Activated CD8-positive, alpha-beta memory T cell treated with anti-CD3 and anti-CD28 coated beads, Interleukin-2, amount 10 ng/mL, durations not matched to agents 7 days and 5 days (primary cell): Measurements from ENCODE around the gene MPI. TPM values are rescaled to one million over a fixed set of nuclear protein-coding genes. Genes with fewer than 3 reads are reported as not detected.

Source experiments
- ATAC-seq: fragments of 150-1000 bp; cut with Tn5 transposase; one replicate; pipeline ENCODE4 v1.10.0; 2021; ENCODE audit warnings: moderate library complexity
- CTCF ChIA-PET: fragments of 350-600 bp; sonication (Branson Sonifier 250); formaldehyde crosslinking; loops from one replicate; lab custom pipeline; 2021; ENCODE audit warnings: antibody characterized with exemption; lab: Charles Lee
- DNase-seq: peaks from one replicate; pipeline ENCODE4 v3.0.0-alpha.2; 2020
- H3K27ac Mint-ChIP-seq: one replicate; pipeline ENCODE4 v1.8.0; 2021; ENCODE audit warnings: mild to moderate bottlenecking, mixed read lengths
- H3K27me3 Mint-ChIP-seq: one replicate; pipeline ENCODE4 v1.8.0; 2021; ENCODE audit warnings: mixed read lengths
- H3K36me3 Mint-ChIP-seq: one replicate; pipeline ENCODE4 v1.8.0; 2021; ENCODE audit warnings: mild to moderate bottlenecking, mixed read lengths
- H3K4me1 Mint-ChIP-seq: one replicate; pipeline ENCODE4 v1.8.0; 2021; ENCODE audit warnings: mixed read lengths
- H3K4me3 Mint-ChIP-seq: one replicate; pipeline ENCODE4 v1.8.0; 2021; ENCODE audit warnings: mild to moderate bottlenecking, moderate library complexity, mixed read lengths
- H3K9me3 Mint-ChIP-seq: one replicate; pipeline ENCODE4 v1.8.0; 2022; ENCODE audit warnings: low read depth, mixed read lengths
- total RNA-seq, 2 experiments: library from RNA; stranded (reverse); gene quantifications; one replicate each; pipeline ENCODE4 v1.2.3, GENCODE V29; 2021

The MPI gene
- 10 to 100 TPM; 52.8 to 59.0 TPM for total RNA-seq

- peak; percentile 93 for DNase-seq
- Mint-ChIP-seq H3K4me3 (peak within 1 kb of the TSS; percentile 93), H3K27me3 (no peaks in the 10 kb centered on the region), H3K27ac (peak within 1 kb of the TSS; percentile 93), H3K9me3 (no peaks in the 10 kb centered on the region), H3K4me1 (peaks cover 47% of the 10 kb centered on the region), H3K36me3 (peaks cover 27% of the 10 kb centered on the region)
- peak; percentile 96 for ATAC-seq
- CTCF ChIA-PET: interaction anchor here (0.9 to 6.1 kb wide), 6 partner anchors 10 to 107 kb away, joined by 3 to 43 read pairs (median 4); no protein-coding TSS in a partner anchor
Measured at GRCh38 chr15:74889883-74890664, at the start of gene MPI. MPI (plus strand) TSS chr15:74890042; CDS start chr15:74890074, 32 bp downstream.

DNA sequence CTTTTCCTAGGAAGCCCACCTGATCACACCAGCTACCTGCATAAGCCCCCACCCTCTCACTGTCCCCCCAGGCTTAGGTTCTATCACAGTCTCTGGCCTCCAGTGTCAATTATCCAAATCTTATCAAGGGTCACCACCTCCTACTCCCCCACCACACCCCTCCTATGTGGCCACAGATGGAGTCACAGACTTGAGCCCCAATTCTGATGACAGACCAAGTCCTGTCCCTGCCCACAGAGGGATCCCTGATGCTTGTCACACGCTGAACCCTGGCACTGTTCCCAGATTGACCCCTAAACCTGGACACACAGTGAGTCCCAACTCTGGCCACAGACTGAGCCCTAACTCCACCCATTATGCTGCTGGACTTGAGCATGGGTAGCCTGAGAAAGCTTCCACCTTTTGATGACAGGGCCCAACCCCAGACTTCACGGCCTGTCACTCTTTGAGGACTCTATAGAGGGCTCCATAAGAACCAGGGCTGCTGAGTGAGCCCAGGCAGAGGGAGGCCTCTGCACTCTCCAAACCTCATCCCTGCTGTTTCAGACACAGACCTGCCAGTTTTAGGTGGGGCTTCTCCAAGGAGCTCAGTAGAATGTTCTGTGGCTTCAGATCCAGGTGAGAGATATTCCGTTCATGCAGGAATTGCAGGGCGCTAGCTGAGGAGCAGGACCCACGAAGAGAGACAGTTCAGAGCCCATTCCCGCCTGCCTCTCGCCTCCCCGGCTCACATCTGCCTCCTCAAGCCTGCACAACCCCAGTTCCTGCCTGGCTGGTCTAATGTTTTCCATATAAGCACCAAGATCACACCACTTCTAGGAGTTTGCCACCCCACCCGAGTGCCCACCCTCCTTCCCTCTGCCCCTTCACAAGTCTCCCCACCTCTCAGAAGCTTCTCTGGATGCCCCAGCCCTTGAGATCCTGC is 48.7 kb upstream of the MPI start:
- peaks cover 43% of the 10 kb centered on the region for H3K4me1 Mint-ChIP-seq
- CTCF ChIA-PET: interaction anchor here (1.0 to 4.0 kb wide), 9 partner anchors 29 to 205 kb away, joined by 4 to 25 read pairs (median 8); no protein-coding TSS in a partner anchor
- H3K4me3 Mint-ChIP-seq: peak overlapping the region; percentile 87
- ATAC-seq (no peak), DNase-seq (no peak)
- H3K27me3 Mint-ChIP-seq: no peaks in the 10 kb centered on the region
- no peaks in the 10 kb centered on the region for H3K9me3 Mint-ChIP-seq
- peaks cover 9% of the 10 kb centered on the region for H3K36me3 Mint-ChIP-seq
- no peak overlapping the region for H3K27ac Mint-ChIP-seq

DNA sequence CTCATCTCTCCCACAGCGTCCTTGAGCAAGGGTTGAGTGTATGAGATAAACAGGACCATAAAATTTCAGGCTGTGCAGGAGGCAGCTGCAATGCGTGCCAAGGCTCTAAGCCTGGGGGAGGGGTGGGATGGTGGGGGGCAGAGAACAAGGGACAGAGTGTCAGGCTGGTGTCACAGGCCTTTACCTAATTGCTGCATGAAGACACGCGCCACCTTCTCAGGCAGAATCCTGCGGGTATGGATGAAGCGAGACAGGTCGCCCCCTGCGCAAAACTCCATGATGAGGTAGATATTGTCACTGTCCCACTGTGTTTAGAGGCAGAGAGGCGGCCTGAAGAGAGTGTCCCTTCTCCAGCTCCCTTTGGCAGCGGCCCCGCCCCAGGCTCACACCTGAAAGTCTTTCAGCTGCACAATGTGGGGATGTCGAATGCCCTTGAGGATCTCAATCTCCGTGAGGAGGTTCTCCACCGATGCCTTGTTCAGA is 47.9 kb upstream of the MPI start:
- Mint-ChIP-seq H3K4me3 (peak overlapping the region; percentile 87), H3K36me3 (peaks cover 12% of the 10 kb centered on the region), H3K27me3 (no peaks in the 10 kb centered on the region), H3K4me1 (peaks cover 47% of the 10 kb centered on the region), H3K9me3 (no peaks in the 10 kb centered on the region), H3K27ac (peak overlapping the region; percentile 82)
- no peak for DNase-seq
- no peak for ATAC-seq
- CTCF ChIA-PET: interaction anchor here (1.0 to 3.9 kb wide), 11 partner anchors 10 to 206 kb away, joined by 4 to 17 read pairs (median 8); no protein-coding TSS in a partner anchor

- ATAC-seq (peak; percentile 87), DNase-seq (peak; percentile 95)
- CTCF ChIA-PET: interaction anchor here (0.7 to 3.9 kb wide), 12 partner anchors 11 to 74 kb away, joined by 3 to 17 read pairs (median 8); no protein-coding TSS in a partner anchor
- Mint-ChIP-seq H3K4me3 (peak within 1 kb of the TSS; percentile 87), H3K27ac (peak within 1 kb of the TSS; percentile 93), H3K27me3 (no peaks in the 10 kb centered on the region), H3K4me1 (peaks cover 47% of the 10 kb centered on the region), H3K36me3 (peaks cover 19% of the 10 kb centered on the region), H3K9me3 (no peaks in the 10 kb centered on the region)
Measured at GRCh38 chr15:74842581-74843444, 47.0 kb upstream of the MPI start, which contains the start of gene ULK3. ULK3 (minus strand) TSS chr15:74843156; CDS start chr15:74843105, 51 bp downstream.

GRCh38 chr15:74843445-74843828 is 46.4 kb upstream of the MPI start:
- peaks cover 23% of the 10 kb centered on the region for H3K36me3 Mint-ChIP-seq
- no peak for DNase-seq
- H3K4me1 Mint-ChIP-seq: peaks cover 47% of the 10 kb centered on the region
- peak overlapping the region; percentile 87 for H3K4me3 Mint-ChIP-seq
- no peaks in the 10 kb centered on the region for H3K9me3 Mint-ChIP-seq
- no peak for ATAC-seq
- CTCF ChIA-PET: interaction anchor here (0.7 to 3.9 kb wide), 11 partner anchors 11 to 74 kb away, joined by 3 to 17 read pairs (median 6); no protein-coding TSS in a partner anchor
- H3K27me3 Mint-ChIP-seq: no peaks in the 10 kb centered on the region
- peak overlapping the region; percentile 93 for H3K27ac Mint-ChIP-seq

DNA sequence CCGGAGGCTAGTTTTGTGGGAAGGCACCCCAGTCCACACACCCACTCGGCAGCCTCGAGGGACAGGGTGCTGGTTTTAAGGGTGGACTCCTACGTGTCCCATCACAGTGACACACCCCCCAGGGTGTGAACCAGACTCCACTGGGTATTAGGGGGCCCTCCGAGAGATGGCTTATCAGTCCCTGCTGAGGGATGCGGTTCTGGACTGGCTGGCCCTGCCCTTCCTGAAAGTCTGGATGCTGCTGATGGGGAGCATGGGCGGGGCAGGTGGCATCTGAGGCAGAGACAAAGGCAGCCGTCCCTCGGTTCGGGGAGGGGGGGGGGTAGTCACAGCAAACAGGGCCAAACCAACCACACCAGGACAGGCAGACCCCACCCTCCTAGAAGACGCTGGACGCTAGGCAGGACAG is 45.9 kb upstream of the MPI start:
- Mint-ChIP-seq H3K4me3 (peak overlapping the region; percentile 87), H3K27ac (peak overlapping the region; percentile 93), H3K9me3 (no peaks in the 10 kb centered on the region), H3K4me1 (peaks cover 47% of the 10 kb centered on the region), H3K27me3 (no peaks in the 10 kb centered on the region), H3K36me3 (peaks cover 27% of the 10 kb centered on the region)
- DNase-seq (no peak), ATAC-seq (no peak)
- CTCF ChIA-PET: interaction anchor here (0.7 to 3.9 kb wide), 18 partner anchors 8 to 199 kb away, joined by 3 to 19 read pairs (median 6); no protein-coding TSS in a partner anchor

DNA sequence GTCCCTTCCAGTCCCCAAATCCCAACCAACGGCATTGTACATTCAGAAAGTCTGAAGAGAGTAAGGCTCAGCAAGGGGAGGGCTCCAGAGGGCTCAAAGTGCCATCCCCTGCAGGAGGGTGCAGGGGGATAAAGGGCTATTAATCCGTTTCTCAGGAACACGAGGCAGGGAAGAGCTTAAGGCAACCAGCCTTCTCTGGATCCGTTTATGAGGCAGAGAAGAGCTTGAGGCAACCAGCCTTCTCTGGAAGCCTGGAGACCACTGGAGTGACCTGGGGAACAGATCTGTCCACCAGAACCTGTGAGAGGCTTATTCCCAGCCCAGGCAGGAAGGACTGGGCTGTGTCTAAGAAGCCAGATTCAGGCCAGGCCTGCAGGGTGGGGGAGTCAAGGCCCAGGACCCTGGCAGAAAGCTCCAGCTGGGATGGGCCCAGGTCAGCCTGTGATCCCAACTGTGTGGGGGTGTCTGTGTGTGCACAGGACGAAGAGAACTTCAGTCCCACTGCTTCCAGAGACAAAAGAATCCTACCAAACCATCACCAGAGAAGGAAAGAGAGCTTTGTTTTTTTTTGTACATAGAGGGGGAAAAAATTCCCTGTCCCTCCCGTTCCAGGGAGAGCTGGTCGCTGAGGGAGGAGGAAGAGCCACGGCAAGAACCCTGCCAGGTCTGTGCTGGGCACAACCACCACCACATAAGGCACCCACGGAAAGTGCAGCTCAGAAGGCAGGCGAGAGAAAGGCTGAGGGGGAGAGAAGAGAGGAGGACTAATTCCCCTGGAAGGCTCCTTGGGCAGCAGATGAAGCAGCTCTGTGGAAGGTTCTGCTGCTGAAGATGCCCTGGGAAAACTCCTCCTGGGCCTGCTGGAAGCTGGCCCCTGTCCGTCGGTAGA is 45.3 kb upstream of the MPI start:
- CTCF ChIA-PET: interaction anchor here (0.9 to 3.9 kb wide), 22 partner anchors 9 to 198 kb away, joined by 3 to 19 read pairs (median 4); partner anchors contain the start of genes FAM219B and MPI
- peaks cover 29% of the 10 kb centered on the region for H3K36me3 Mint-ChIP-seq

DNA sequence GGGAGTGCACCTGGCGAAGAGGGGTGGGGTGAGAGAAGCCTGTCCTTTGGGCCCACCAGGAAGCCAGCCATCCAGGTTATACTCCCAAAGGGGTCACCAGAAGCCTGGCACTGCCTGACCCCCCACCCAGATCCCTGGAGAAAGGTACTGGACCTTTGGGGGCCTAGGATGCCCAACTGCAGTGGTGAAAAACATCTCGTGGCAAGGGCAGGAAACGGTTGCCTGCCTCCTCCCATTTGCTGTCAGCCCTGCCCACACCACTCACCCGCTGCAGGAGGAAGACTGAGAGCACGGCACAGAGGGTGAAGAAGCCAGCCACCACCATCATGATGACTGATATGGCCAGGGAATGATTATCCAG is 44.7 kb upstream of the MPI start:
- Mint-ChIP-seq H3K9me3 (no peaks in the 10 kb centered on the region), H3K4me3 (peak overlapping the region; percentile 44), H3K36me3 (peaks cover 33% of the 10 kb centered on the region), H3K4me1 (peaks cover 47% of the 10 kb centered on the region), H3K27me3 (no peaks in the 10 kb centered on the region), H3K27ac (peak overlapping the region; percentile 93)
- ATAC-seq (peak; percentile 56), DNase-seq (peak; percentile 86)
- CTCF ChIA-PET: interaction anchor here (0.9 to 3.9 kb wide), 20 partner anchors 9 to 198 kb away, joined by 3 to 19 read pairs (median 4); partner anchors contain the start of genes FAM219B and MPI

More for the DNA sequence above, 45.3 kb upstream of the MPI start:
- ATAC-seq: no peak
- Mint-ChIP-seq H3K27ac (peak overlapping the region; percentile 93), H3K4me1 (peaks cover 47% of the 10 kb centered on the region), H3K27me3 (no peaks in the 10 kb centered on the region), H3K9me3 (no peaks in the 10 kb centered on the region), H3K4me3 (peak overlapping the region; percentile 44)
- DNase-seq: no peak

DNA sequence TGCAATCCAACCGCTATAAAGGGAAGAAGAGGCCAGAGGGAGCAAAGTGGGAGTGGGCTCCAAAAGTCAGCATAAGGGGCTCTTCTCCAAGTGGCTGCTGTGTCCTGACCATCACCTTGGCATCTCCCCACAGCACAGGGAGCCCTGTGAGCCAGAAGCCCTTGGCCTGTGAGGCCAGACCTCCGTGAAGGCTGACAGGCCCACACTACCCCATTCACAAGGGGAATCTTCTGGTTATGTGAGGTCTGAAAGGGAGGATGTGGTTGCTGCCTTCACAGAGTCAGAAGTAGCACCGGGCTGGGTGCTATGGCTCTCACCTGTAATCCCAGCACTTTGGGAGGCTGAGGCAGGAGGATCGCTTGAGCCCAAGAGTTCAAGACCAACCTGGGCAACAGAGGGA is 44.3 kb upstream of the MPI start:
- CTCF ChIA-PET: interaction anchor here (0.8 to 3.9 kb wide), 7 partner anchors 25 to 105 kb away, joined by 3 to 19 read pairs (median 7); partner anchors contain the start of gene FAM219B
- Mint-ChIP-seq H3K4me3 (peak overlapping the region; percentile 44), H3K27me3 (no peaks in the 10 kb centered on the region), H3K36me3 (peaks cover 33% of the 10 kb centered on the region), H3K4me1 (peaks cover 47% of the 10 kb centered on the region), H3K9me3 (no peaks in the 10 kb centered on the region), H3K27ac (peak overlapping the region; percentile 93)
- DNase-seq (peak; percentile 74), ATAC-seq (peak; percentile 28)

DNA sequence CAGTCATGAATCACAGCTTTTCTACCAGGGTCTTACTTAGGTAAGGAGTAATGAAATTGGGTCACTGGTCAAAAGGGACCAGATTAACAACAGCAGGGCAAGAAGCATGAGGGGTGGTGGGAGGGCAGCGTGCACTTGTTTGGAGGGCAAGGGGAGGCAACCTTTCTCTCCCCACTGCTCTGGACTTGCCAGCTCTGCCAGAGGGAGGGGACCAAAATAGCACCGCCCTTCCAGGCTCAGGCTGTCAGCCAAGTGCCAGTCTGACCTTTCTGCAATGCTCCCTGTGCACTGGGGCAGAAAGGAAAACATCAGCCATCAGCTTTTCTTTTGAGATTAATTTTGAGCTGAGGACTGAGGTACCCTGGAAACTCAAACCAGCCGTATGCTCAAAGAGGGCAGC is 42.4 kb upstream of the MPI start:
- H3K4me3 Mint-ChIP-seq: no peak overlapping the region
- H3K27me3 Mint-ChIP-seq: no peaks in the 10 kb centered on the region
- H3K27ac Mint-ChIP-seq: peak overlapping the region; percentile 11
- H3K9me3 Mint-ChIP-seq: no peaks in the 10 kb centered on the region
- peaks cover 32% of the 10 kb centered on the region for H3K4me1 Mint-ChIP-seq
- H3K36me3 Mint-ChIP-seq: peaks cover 39% of the 10 kb centered on the region
- DNase-seq (no peak), ATAC-seq (no peak)
- CTCF ChIA-PET: interaction anchor here (1.0 to 2.3 kb wide), 6 partner anchors 7 to 54 kb away, joined by 3 to 10 read pairs (median 4); no protein-coding TSS in a partner anchor

GRCh38 chr15:74850393-74850792 is 39.4 kb upstream of the MPI start:
- peaks cover 11% of the 10 kb centered on the region for H3K4me1 Mint-ChIP-seq
- CTCF ChIA-PET: interaction anchor here (0.8 kb wide), 1 partner anchor 51 kb away, joined by 3 read pairs; no protein-coding TSS in a partner anchor
- no peak for DNase-seq

More at GRCh38 chr15:74850393-74850792, 39.4 kb upstream of the MPI start:
- no peak overlapping the region for H3K4me3 Mint-ChIP-seq
- H3K27me3 Mint-ChIP-seq: no peaks in the 10 kb centered on the region
- no peak for ATAC-seq
- H3K36me3 Mint-ChIP-seq: peaks cover 40% of the 10 kb centered on the region
- no peaks in the 10 kb centered on the region for H3K9me3 Mint-ChIP-seq
- no peak overlapping the region for H3K27ac Mint-ChIP-seq
